HepG2 (cell line): Measurements from ENCODE around the gene BIK. TPM values are rescaled to one million over a fixed set of nuclear protein-coding genes. Genes with fewer than 3 reads are reported as not detected.
A peak's percentile ranks its signal among the peaks of the same experiment; 100 is the strongest.

Experiments used
- AHR ChIP-seq: IDR thresholded peaks from 2 replicates; pipeline ENCODE4 v1.6.1; 2018; ENCODE audit warnings: missing genetic modification reagents, missing compliant biosample characterization
- CERS6 ChIP-seq: sonication (generic); formaldehyde crosslinking; IDR thresholded peaks from 2 replicates; pipeline ENCODE4 v1.5.0; 2020; ENCODE audit warnings: missing genetic modification reagents
- FOXO1 ChIP-seq: sonication (generic); formaldehyde crosslinking; IDR thresholded peaks from 2 replicates; pipeline ENCODE4 v1.4.0; 2020; ENCODE audit warnings: missing genetic modification reagents
- MXD4 ChIP-seq: IDR thresholded peaks from 2 replicates; pipeline ENCODE4 v1.6.1; 2016; ENCODE audit warnings: mild to moderate bottlenecking, missing biosample characterization, missing genetic modification reagents
- PAX8 ChIP-seq: sonication (generic); formaldehyde crosslinking; IDR thresholded peaks from 2 replicates; pipeline ENCODE4 v1.8.0; 2022; ENCODE audit warnings: mild to moderate bottlenecking, missing genetic modification reagents, borderline replicate concordance
- PLSCR1 ChIP-seq: sonication (generic); formaldehyde crosslinking; IDR thresholded peaks from 2 replicates; pipeline ENCODE4 v1.5.0; 2020; ENCODE audit warnings: missing genetic modification reagents, mild to moderate bottlenecking, borderline replicate concordance
- RARA ChIP-seq: IDR thresholded peaks from 2 replicates; pipeline ENCODE4 v1.6.1; 2016; ENCODE audit warnings: missing genetic modification reagents, missing compliant biosample characterization
- TEAD2 ChIP-seq: sonication (generic); formaldehyde crosslinking; IDR thresholded peaks from 2 replicates; pipeline ENCODE4 v1.9.0; 2021; ENCODE audit warnings: missing genetic modification reagents
- TFE3 ChIP-seq: IDR thresholded peaks from 2 replicates; pipeline ENCODE4 v1.6.1; 2016
- THAP9 ChIP-seq: sonication (generic); formaldehyde crosslinking; IDR thresholded peaks from 2 replicates; pipeline ENCODE4; 2020; ENCODE audit warnings: missing genetic modification reagents, mild to moderate bottlenecking, borderline replicate concordance
- YEATS2 ChIP-seq: sonication (generic); formaldehyde crosslinking; IDR thresholded peaks from 2 replicates; pipeline ENCODE4 v1.4.0; 2020; ENCODE audit warnings: missing genetic modification reagents, borderline replicate concordance
- ZFP1 ChIP-seq: IDR thresholded peaks from 2 replicates; pipeline ENCODE4 v1.6.1; 2016
- ZNF34 ChIP-seq: sonication (generic); formaldehyde crosslinking; IDR thresholded peaks from 2 replicates; pipeline ENCODE4 v1.4.0; 2020; ENCODE audit warnings: mild to moderate bottlenecking, missing genetic modification reagents, borderline replicate concordance
- ZNF501 ChIP-seq: sonication (generic); formaldehyde crosslinking; IDR thresholded peaks from 2 replicates; pipeline ENCODE4 v1.5.1; 2020; ENCODE audit warnings: mild to moderate bottlenecking, moderate library complexity, missing genetic modification reagents
- ZNF567 ChIP-seq: sonication (generic); formaldehyde crosslinking; IDR thresholded peaks from 2 replicates; pipeline ENCODE4 v1.8.1; 2023; ENCODE audit warnings: mild to moderate bottlenecking, missing genetic modification reagents, borderline replicate concordance
- ZNF577 ChIP-seq: sonication (generic); formaldehyde crosslinking; IDR thresholded peaks from 2 replicates; pipeline ENCODE4 v1.4.0; 2020; ENCODE audit warnings: mild to moderate bottlenecking, low read depth, missing genetic modification reagents, borderline replicate concordance
- ZNF619 ChIP-seq: sonication (generic); formaldehyde crosslinking; IDR thresholded peaks from 2 replicates; pipeline ENCODE4 v1.4.0; 2020; ENCODE audit warnings: mild to moderate bottlenecking, missing genetic modification reagents
- ZSCAN29 ChIP-seq: sonication (generic); formaldehyde crosslinking; conservative IDR thresholded peaks from 2 replicates; pipeline ENCODE4 v1.4.0; 2020; ENCODE audit warnings: mild to moderate bottlenecking, missing genetic modification reagents
- ZUFSP ChIP-seq: sonication (generic); formaldehyde crosslinking; IDR thresholded peaks from 2 replicates; pipeline ENCODE4 v1.9.0; 2021; ENCODE audit warnings: missing genetic modification reagents, mild to moderate bottlenecking, borderline replicate concordance
- polyA plus RNA-seq, 8 experiments: library from polyadenylated mRNA; depleted of rRNA in 3 of 8; stranded (reverse) in 7 of 8; unstranded in 1 of 8; fragments of >200 nt; fragmentation: Illumina TruSeq in 4 of 8; extraction: Trizol in 4 of 8; gene quantifications; 2 replicates each; pipeline versions ENCODE4 v1.2.1 to v1.2.3, GENCODE V29; 2011 to 2016; ENCODE audit warnings: low read depth in 4 of 8, missing spikeins in 1 of 8, mixed read lengths in 1 of 8; ENCODE audit not compliant: insufficient read depth in 1 of 8
- total RNA-seq, 5 experiments: library from RNA; depleted of rRNA; stranded (reverse); fragments of >200 nt; fragmentation: Illumina TruSeq; extraction: Trizol; gene quantifications; 2 replicates each; pipeline ENCODE4 v1.2.3, GENCODE V29; 2016; ENCODE audit warnings: low read depth in 1 of 5

BIK gene
- total and polyA plus RNA-seq, 2 of the 13 experiments (the other 11 are each of a cell fraction or from before 2014, with no cell fraction given), result 0.54 to 0.80 TPM

- peak; percentile 80; the same call in 1 of the 2 replicates for TF ChIP-seq THAP9
- peak; percentile 59; the same call in 1 of the 2 replicates for TF ChIP-seq AHR
- no peak for TF ChIP-seq PAX8 (CRISPR knock-in tag)
- no peak for TF ChIP-seq ZUFSP (CRISPR knock-in tag)
- no peak for TF ChIP-seq TEAD2 (CRISPR knock-in tag)
- peak; percentile 43; the same call in 1 of the 2 replicates for TF ChIP-seq ZFP1 (CRISPR knock-in tag)
- TF ChIP-seq ZNF501, result peak; percentile 69; the same call in 1 of the 2 replicates
- peak; percentile 91; the same call in 1 of the 2 replicates for TF ChIP-seq ZNF619
- TF ChIP-seq ZNF34 (CRISPR knock-in tag), result no peak; the same call in 1 of the 2 replicates
- TF ChIP-seq ZNF567 (CRISPR knock-in tag), result peak; percentile 95; the same call in 1 of the 2 replicates
- peak; percentile 97 for TF ChIP-seq MXD4 (CRISPR knock-in tag)
- TF ChIP-seq CERS6 (CRISPR knock-in tag), result no peak
- TF ChIP-seq YEATS2, result peak; percentile 97
- no peak for TF ChIP-seq ZNF577 (CRISPR knock-in tag)
- peak; percentile 64; the same call in 1 of the 2 replicates for TF ChIP-seq TFE3 (CRISPR knock-in tag)
- TF ChIP-seq RARA, result no peak
- no peak for TF ChIP-seq PLSCR1 (CRISPR knock-in tag)
- TF ChIP-seq FOXO1 (CRISPR knock-in tag), result no peak
- TF ChIP-seq ZSCAN29 (CRISPR knock-in tag), result no peak
Measured at GRCh38 chr22:43142880-43143562, 32.5 kb downstream of the BIK start, which contains the start of gene MCAT (continued).
